ENCODE data around the gene TLCD5. TPM values are rescaled to one million over a fixed set of nuclear protein-coding genes. Genes with fewer than 3 reads are reported as not detected.

TLCD5 gene
- total RNA-seq, 1 experiment from 2014 or later, result 0.38 TPM

DNA sequence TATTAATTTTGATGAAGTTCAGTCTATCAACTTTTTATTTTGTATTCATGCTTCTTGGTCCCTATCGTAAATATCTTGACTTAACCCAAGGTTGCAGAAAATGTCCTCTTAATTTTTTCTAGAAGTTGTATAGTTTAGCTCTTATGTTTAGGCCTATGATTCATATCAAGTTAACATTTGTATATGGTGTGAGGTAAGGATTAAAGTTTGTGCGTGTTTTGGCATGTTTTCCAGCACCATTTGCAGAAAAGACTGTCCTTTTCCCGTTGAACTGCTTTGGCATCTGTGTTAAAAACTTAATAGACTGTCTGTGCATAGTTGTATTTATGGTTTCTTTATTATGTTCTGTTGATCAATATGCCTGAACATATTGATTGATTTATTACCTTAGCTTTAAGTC is 53.4 kb downstream of the TLCD5 start:
- no peak for DNase-seq (ENCODE audit: low spot score)

DNA sequence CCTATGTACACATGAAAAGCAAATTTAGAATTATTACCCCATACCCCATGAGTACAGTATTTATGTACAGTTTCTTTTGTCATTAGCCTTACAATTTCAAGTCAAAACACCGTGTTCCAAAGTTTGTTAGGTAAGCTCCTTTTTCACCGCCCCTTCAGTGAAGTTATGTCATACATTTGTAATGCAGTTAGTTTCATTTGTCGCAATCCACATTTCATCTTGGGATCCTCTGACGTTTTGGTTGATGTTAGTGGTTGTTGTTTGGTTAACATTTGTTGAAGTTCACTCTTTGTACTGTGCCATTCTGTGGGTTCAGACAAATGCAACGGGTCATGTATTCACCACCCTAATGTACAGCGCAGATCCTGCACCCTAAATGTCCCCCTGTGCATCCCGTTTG is 56.3 kb downstream of the TLCD5 start:
- no peak for DNase-seq (ENCODE audit: low spot score)

Small RNAs within 50 kb of the gene (small RNA-seq; reads per million reads assigned to genes)
- gene RF00100, result 10,373 reads per million, percentile 100 among the genes with 10 or more reads in this experiment

Other genes starting within 250 kb of the TLCD5 start
- 172 and 226 TPM in 2 replicates for gene TRIM29, start 187.2 kb upstream of the TLCD5 start, total RNA-seq (2014; rRNA removed; shearing (Covaris generic))
- 68.5 and 87.3 TPM in 2 replicates for gene OAF, start 114.3 kb upstream of the TLCD5 start, total RNA-seq (2014; rRNA removed; shearing (Covaris generic))
- 0.28 and 0.86 TPM in 2 replicates for gene POU2F3, start 85.2 kb upstream of the TLCD5 start, total RNA-seq (2014; rRNA removed; shearing (Covaris generic))
- 44.7 and 45.1 TPM in 2 replicates for gene ARHGEF12, start 11.1 kb downstream of the TLCD5 start, total RNA-seq (2014; rRNA removed; shearing (Covaris generic))
- not detected in 2 replicates for gene GRIK4, start 186.4 kb downstream of the TLCD5 start, total RNA-seq (2014; rRNA removed; shearing (Covaris generic))

Data from HT-29 (cell line).